MM.1S (cell line): ENCODE measurements around the gene SPACA7.

ENCODE experiments used
- EZH2phosphoT487 ChIP-seq: fragments of 300-600 bp; sonication (generic); IDR thresholded peaks from 2 replicates; pipeline ENCODE4 v1.6.1; 2018; ENCODE audit warnings: antibody characterized with exemption, low read length
- TF ChIP-seq, protein P1 (sequence below): fragments of 300-600 bp; sonication (generic); IDR thresholded peaks from 2 replicates; pipeline ENCODE4 v1.5.1; 2016; ENCODE audit warnings: antibody characterized with exemption, low read length, mixed read lengths

DNA sequence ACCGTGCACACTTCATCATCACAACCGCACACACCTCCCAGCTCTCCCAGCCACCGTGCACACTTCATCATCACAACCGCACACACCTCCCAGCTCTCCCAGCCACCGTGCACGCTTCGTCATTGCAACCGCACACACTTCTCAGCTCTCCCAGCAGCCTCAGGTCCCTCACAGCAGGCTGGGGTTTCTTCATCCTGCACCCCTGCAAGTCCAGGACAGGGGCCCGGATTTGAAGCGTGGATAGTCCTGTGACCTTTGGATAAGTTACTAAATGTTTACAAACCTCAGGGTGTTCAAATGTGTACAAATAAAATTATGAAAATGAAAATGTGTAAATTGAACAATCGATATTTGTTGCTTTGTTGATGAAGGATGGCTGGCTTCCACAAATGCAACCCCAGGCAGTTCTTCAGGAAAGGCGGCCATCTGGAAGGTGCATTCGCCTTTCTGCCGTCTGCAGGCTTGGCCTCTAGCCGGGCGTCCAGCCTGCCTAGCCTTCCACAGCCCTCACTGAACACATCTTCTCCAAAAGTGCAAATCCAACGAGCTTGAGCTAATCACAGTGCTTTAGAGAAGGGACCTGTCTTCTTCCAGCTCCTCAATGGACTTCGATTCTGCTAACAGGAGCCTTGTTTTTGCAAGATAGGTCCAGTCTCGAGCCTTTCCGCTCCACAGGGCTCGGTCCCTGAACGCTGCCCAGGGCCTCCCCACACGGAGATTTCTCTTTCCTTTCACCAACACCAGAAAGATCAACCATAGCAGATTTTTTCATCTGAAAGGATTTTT, 74.2 kb downstream of the SPACA7 start:
- TF ChIP-seq, protein P1, sequence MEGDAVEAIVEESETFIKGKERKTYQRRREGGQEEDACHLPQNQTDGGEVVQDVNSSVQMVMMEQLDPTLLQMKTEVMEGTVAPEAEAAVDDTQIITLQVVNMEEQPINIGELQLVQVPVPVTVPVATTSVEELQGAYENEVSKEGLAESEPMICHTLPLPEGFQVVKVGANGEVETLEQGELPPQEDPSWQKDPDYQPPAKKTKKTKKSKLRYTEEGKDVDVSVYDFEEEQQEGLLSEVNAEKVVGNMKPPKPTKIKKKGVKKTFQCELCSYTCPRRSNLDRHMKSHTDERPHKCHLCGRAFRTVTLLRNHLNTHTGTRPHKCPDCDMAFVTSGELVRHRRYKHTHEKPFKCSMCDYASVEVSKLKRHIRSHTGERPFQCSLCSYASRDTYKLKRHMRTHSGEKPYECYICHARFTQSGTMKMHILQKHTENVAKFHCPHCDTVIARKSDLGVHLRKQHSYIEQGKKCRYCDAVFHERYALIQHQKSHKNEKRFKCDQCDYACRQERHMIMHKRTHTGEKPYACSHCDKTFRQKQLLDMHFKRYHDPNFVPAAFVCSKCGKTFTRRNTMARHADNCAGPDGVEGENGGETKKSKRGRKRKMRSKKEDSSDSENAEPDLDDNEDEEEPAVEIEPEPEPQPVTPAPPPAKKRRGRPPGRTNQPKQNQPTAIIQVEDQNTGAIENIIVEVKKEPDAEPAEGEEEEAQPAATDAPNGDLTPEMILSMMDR: no peak
- TF ChIP-seq EZH2phosphoT487: no peak
